ENCODE data around the gene CMTM2. TPM values are rescaled to one million over a fixed set of nuclear protein-coding genes. Genes with fewer than 3 reads are reported as not detected.
A peak's percentile ranks its signal among the peaks of the same experiment; 100 is the strongest.

The CMTM2 gene
- total and polyA plus RNA-seq, 9 of the 15 experiments (the other 6 are each of a cell fraction or from before 2014, with no cell fraction given) = not detected

- Histone ChIP-seq H3K4me3 (no peak overlapping the region), H3K9me1 (ENCODE audit: control insufficient read depth, insufficient read depth, low read length) (no peaks in the 10 kb centered on the region), H4K20me1 (replicated peaks; ENCODE audit: control insufficient read depth, insufficient read depth, low read length) (no peaks in the 10 kb centered on the region), H2AFZ (ENCODE audit: low read depth, low read length) (no peak overlapping the region), H3K4me2 (ENCODE audit: insufficient read depth, low read length) (no peak overlapping the region), H3K9me3 (replicated peaks; ENCODE audit: control insufficient read depth, insufficient read depth, low read depth, low read length) (no peaks in the 10 kb centered on the region), H3K27ac (ENCODE audit: extremely low read depth, low read depth, low read length) (no peak overlapping the region), H3K27me3 (ENCODE audit: control insufficient read depth in 2 of 2, insufficient read depth in 2 of 2, low read length in 2 of 2) (no peaks in the 10 kb centered on the region), H3K9ac (ENCODE audit: insufficient read depth in 1 of 2, low read depth in 2 of 2, low read length in 2 of 2) (no peak overlapping the region), H3K36me3 (ENCODE audit: control insufficient read depth, insufficient read depth, low read length) (peaks cover 24% of the 10 kb centered on the region; the same call in 1 of the 3 replicates), H3K79me2 (ENCODE audit: control insufficient read depth, insufficient read depth, low read length) (no peaks in the 10 kb centered on the region), H3K4me1 (replicated peaks in 1 of 2; ENCODE audit: control insufficient read depth in 2 of 2, insufficient read depth in 2 of 2, low read length in 2 of 2) (peaks cover 8 to 10% of the 10 kb centered on the region in 2 experiments; a peak in 4 of 5 replicates)
- ChIA-PET CTCF (ENCODE audit: low intra/inter-chr PET ratio) (no interaction called here), POLR2A (interaction anchor here (0.9 to 2.0 kb wide), 4 partner anchors 10 to 13 kb away, joined by 3 to 14 read pairs (median 4); partner anchors contain the start of gene CMTM2)
- FAIRE-seq (no peak), ATAC-seq (no peak), DNase-seq (ENCODE audit: extremely low read depth in 1 of 4, low spot score in 3 of 4) (no peak)
- in situ Hi-C loops (cut with MboI) = no loop called here
- BruUV-seq (replicated peaks) = no TSS peak
- TF ChIP-seq SRSF9 (IDR thresholded peaks at IDR 0.05; ENCODE audit: borderline replicate concordance, low read depth, low read length) (no peak), THRAP3 (IDR thresholded peaks at IDR 0.05; ENCODE audit: borderline replicate concordance) (no peak), MEIS2 (IDR thresholded peaks at IDR 0.05; ENCODE audit: partially characterized antibody) (no peak)
- intact Hi-C loops (cut with micrococcal nuclease) = no loop called here
- 82% methylated on average over 1 of the region's 1 CpG for WGBS (ENCODE audit: insufficient coverage, low coverage, missing lambda C conversion rate)
Measured at GRCh38 chr16:66569131-66569530, 10.1 kb upstream of the CMTM2 start.

- peak; percentile 71 for ATAC-seq
- H3K36me3 ChIP-seq (ENCODE audit: control insufficient read depth, insufficient read depth, low read length) = peaks cover 19% of the 10 kb centered on the region; the same call in 1 of the 3 replicates
- H3K79me2 ChIP-seq (ENCODE audit: control insufficient read depth, insufficient read depth, low read length) = no peaks in the 10 kb centered on the region
- H3K4me1 ChIP-seq (replicated peaks in 1 of 2; ENCODE audit: control insufficient read depth in 2 of 2, insufficient read depth in 2 of 2, low read length in 2 of 2) = peaks cover 8 to 15% of the 10 kb centered on the region in 2 experiments; a peak in 4 of 5 replicates
- no peak overlapping the region for H3K9ac ChIP-seq (ENCODE audit: insufficient read depth in 1 of 2, low read depth in 2 of 2, low read length in 2 of 2)
- H3K27ac ChIP-seq (ENCODE audit: extremely low read depth, low read depth, low read length) = no peak overlapping the region
- no peak for DNase-seq (ENCODE audit: extremely low read depth in 1 of 4, low spot score in 3 of 4)
- no peaks in the 10 kb centered on the region for H3K27me3 ChIP-seq (ENCODE audit: control insufficient read depth in 2 of 2, insufficient read depth in 2 of 2, low read length in 2 of 2)
- intact Hi-C loops (cut with micrococcal nuclease) (no loop called here), in situ Hi-C loops (cut with MboI) (no loop called here)
- H3K9me1 ChIP-seq (ENCODE audit: control insufficient read depth, insufficient read depth, low read length) = no peaks in the 10 kb centered on the region
- WGBS (ENCODE audit: insufficient coverage, low coverage, missing lambda C conversion rate) = 17% methylated on average over 3 of the region's 3 CpGs
- CTCF ChIA-PET (ENCODE audit: low intra/inter-chr PET ratio) = no interaction called here
- no peak for FAIRE-seq
- no peaks in the 10 kb centered on the region for H3K9me3 ChIP-seq (replicated peaks; ENCODE audit: control insufficient read depth, insufficient read depth, low read depth, low read length)
- H2AFZ ChIP-seq (ENCODE audit: low read depth, low read length) = no peak overlapping the region
- no TSS peak for BruUV-seq (replicated peaks)
- no peak overlapping the region for H3K4me3 ChIP-seq
- no peaks in the 10 kb centered on the region for H4K20me1 ChIP-seq (replicated peaks; ENCODE audit: control insufficient read depth, insufficient read depth, low read length)
- H3K4me2 ChIP-seq (ENCODE audit: insufficient read depth, low read length) = no peak overlapping the region
- POLR2A ChIA-PET = interaction anchor here (1.1 to 2.0 kb wide), 3 partner anchors 9 to 12 kb away, joined by 4 to 14 read pairs (median 4); partner anchors contain the start of gene CMTM2
- TF ChIP-seq CEBPB (tag; IDR thresholded peaks at IDR 0.05) = peak; percentile 76
- TF ChIP-seq FOSL1 (tag; conservative IDR thresholded peaks at IDR 0.05) = peak; percentile 87
- TF ChIP-seq ZNF384 (IDR thresholded peaks at IDR 0.05; ENCODE audit: low read depth, low read length) = peak; percentile 44; the same call in 1 of the 2 replicates
- peak; percentile 60; the same call in 1 of the 2 replicates for TF ChIP-seq JUN (IDR thresholded peaks at IDR 0.05; ENCODE audit: borderline replicate concordance, low read depth, low read length)
- TF ChIP-seq JUN (CRISPR knock-in tag; IDR thresholded peaks at IDR 0.05; ENCODE audit: borderline replicate concordance) = no peak
- TF ChIP-seq CEBPG (CRISPR knock-in tag; IDR thresholded peaks at IDR 0.05) = no peak
- TF ChIP-seq CEBPG (tag; conservative IDR thresholded peaks at IDR 0.05 in 1 of 2, IDR thresholded peaks at IDR 0.05 in 1 of 2) = peak; percentile 70 to 88
- peak; percentile 49; the same call in 1 of the 2 replicates for TF ChIP-seq SOX6 (IDR thresholded peaks at IDR 0.05)
- peak; percentile 61; the same call in 1 of the 2 replicates for TF ChIP-seq SMARCA4 (IDR thresholded peaks at IDR 0.05)
Measured at GRCh38 chr16:66569827-66570405, 9.3 kb upstream of the CMTM2 start.

All from K562 (cell line).